DOHH2 (cell line): ENCODE results near the gene MRPL55.

Source experiments
- H3F3A ChIP-seq: fragments of 200-600 bp; sonication (generic), shearing (Covaris generic); 2 replicates; pipeline ENCODE4 v1.6.0; 2016; ENCODE audit warnings: antibody characterized with exemption, mild to moderate bottlenecking; ENCODE audit not compliant: control insufficient read depth, insufficient read depth
- H3K27ac ChIP-seq: fragments of 200-600 bp; sonication (generic); 2 replicates; pipeline ENCODE4 v1.5.1; 2014; ENCODE audit warnings: low read depth, mild to moderate bottlenecking, low read length, moderate library complexity
- H3K27me3 ChIP-seq: fragments of 200-600 bp; sonication (generic); 2 replicates; pipeline ENCODE4 v1.6.1; 2014; ENCODE audit warnings: mild to moderate bottlenecking, low read length, mixed read lengths; ENCODE audit not compliant: control insufficient read depth
- H3K36me3 ChIP-seq: fragments of 200-600 bp; sonication (generic); 2 replicates; pipeline ENCODE4 v1.6.1; 2014; ENCODE audit warnings: mild to moderate bottlenecking, low read length, moderate library complexity, mixed read lengths; ENCODE audit not compliant: control insufficient read depth
- H3K4me1 ChIP-seq: fragments of 200-600 bp; sonication (generic); 2 replicates; pipeline ENCODE4 v1.6.1; 2014; ENCODE audit warnings: mild to moderate bottlenecking, low read length, mixed read lengths; ENCODE audit not compliant: control insufficient read depth
- H3K4me2 ChIP-seq: fragments of 200-600 bp; sonication (generic); 2 replicates; pipeline ENCODE4 v1.6.0; 2014; ENCODE audit warnings: mild to moderate bottlenecking, low read length, moderate library complexity
- H3K4me3 ChIP-seq: fragments of 200-600 bp; sonication (generic); 2 replicates; pipeline ENCODE4 v1.5.1; 2014; ENCODE audit warnings: mild to moderate bottlenecking, low read length, mixed read lengths
- H3K79me2 ChIP-seq: fragments of 200-600 bp; sonication (generic); 2 replicates; pipeline ENCODE4 v1.6.1; 2014; ENCODE audit warnings: mild to moderate bottlenecking, low read length, mixed read lengths; ENCODE audit not compliant: control insufficient read depth
- H3K9me2 ChIP-seq: fragments of 200-600 bp; sonication (generic); replicated peaks from 2 replicates; pipeline ENCODE4 v1.6.1; 2014; ENCODE audit warnings: mild to moderate bottlenecking, low read length, mixed read lengths; ENCODE audit not compliant: control insufficient read depth
- H3K9me3 ChIP-seq: fragments of 200-600 bp; sonication (generic); 2 replicates; pipeline ENCODE4 v1.6.1; 2014; ENCODE audit warnings: antibody characterized with exemption, low read length, mixed read lengths; ENCODE audit not compliant: control insufficient read depth, insufficient read depth
- H4K20me1 ChIP-seq: fragments of 200-600 bp; sonication (generic); 2 replicates; pipeline ENCODE4 v1.6.0; 2014; ENCODE audit warnings: low read depth, mild to moderate bottlenecking, antibody characterized with exemption, low read length, moderate library complexity; ENCODE audit not compliant: control insufficient read depth, insufficient read depth
- CTCF ChIP-seq: fragments of 200-600 bp; sonication (generic); IDR thresholded peaks from one replicate; pipeline ENCODE4 v1.5.1; 2014; ENCODE audit warnings: antibody characterized with exemption, mild to moderate bottlenecking, low read depth, low read length; ENCODE audit not compliant: poor library complexity, severe bottlenecking
- EZH2phosphoT487 ChIP-seq: fragments of 200-600 bp; sonication (generic); IDR thresholded peaks from 2 replicates; pipeline ENCODE4 v1.6.1; 2017; ENCODE audit warnings: borderline replicate concordance, mild to moderate bottlenecking, antibody characterized with exemption, low read length, moderate library complexity, mixed read lengths

The MRPL55 gene

GRCh38 chr1:228084325-228084724 is 24.8 kb downstream of the MRPL55 start:
- Histone ChIP-seq H3K27me3 (no peaks in the 10 kb centered on the region; the same call in 1 of the 2 replicates), H3K4me1 (peaks cover 32% of the 10 kb centered on the region), H3K36me3 (peaks cover 69% of the 10 kb centered on the region), H3K79me2 (peaks cover 96% of the 10 kb centered on the region), H3K9me2 (no peaks in the 10 kb centered on the region), H3K27ac (no peak overlapping the region), H3K9me3 (no peaks in the 10 kb centered on the region), H3K4me3 (peak overlapping the region; percentile 95), H3F3A (no peaks in the 10 kb centered on the region), H3K4me2 (peak overlapping the region; percentile 90), H4K20me1 (peaks cover 54% of the 10 kb centered on the region)
- TF ChIP-seq EZH2phosphoT487 (no peak), CTCF (no peak)

DNA sequence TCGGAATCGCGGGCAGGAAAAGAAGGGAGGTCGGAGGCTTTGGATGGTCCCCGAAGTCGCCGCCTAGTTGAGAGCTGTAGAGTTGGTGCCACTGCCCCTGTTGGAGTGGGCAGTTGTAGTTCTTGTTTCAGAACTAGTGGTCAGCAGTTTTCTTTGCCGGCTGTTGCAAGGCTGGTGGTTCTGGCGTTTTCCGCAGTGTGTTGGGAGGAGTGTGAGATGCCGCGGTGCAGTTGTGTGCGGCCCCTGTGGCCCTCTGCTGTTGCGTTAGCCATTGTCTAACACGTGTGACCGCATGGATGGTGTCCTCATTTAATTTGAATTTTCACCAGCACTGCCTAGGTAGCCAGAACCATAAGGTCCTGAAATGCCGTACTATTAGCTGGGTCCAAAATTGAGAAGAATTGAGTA is 25.2 kb downstream of the MRPL55 start:
- Histone ChIP-seq H3K4me1 (peaks cover 32% of the 10 kb centered on the region), H3K36me3 (peaks cover 67% of the 10 kb centered on the region), H3K4me2 (peak overlapping the region; percentile 90), H3K9me3 (no peaks in the 10 kb centered on the region), H3K27me3 (no peaks in the 10 kb centered on the region; the same call in 1 of the 2 replicates), H3K4me3 (peak overlapping the region; percentile 95), H3K9me2 (no peaks in the 10 kb centered on the region), H3F3A (no peaks in the 10 kb centered on the region), H3K79me2 (peaks cover 94% of the 10 kb centered on the region), H3K27ac (no peak overlapping the region), H4K20me1 (peaks cover 53% of the 10 kb centered on the region)
- TF ChIP-seq EZH2phosphoT487 = no peak
- TF ChIP-seq CTCF = no peak

GRCh38 chr1:228082918-228083870 is 25.9 kb downstream of the MRPL55 start:
- peak overlapping the region; percentile 95 for H3K4me3 ChIP-seq
- peaks cover 87% of the 10 kb centered on the region for H3K79me2 ChIP-seq
- peak overlapping the region; percentile 59 for H3K27ac ChIP-seq
- H3K36me3 ChIP-seq = peaks cover 60% of the 10 kb centered on the region
- H3K27me3 ChIP-seq = no peaks in the 10 kb centered on the region; the same call in 1 of the 2 replicates
- H3K4me2 ChIP-seq = peak overlapping the region; percentile 90
- TF ChIP-seq CTCF = no peak
- no peak for TF ChIP-seq EZH2phosphoT487
- H3K9me2 ChIP-seq = no peaks in the 10 kb centered on the region
- no peaks in the 10 kb centered on the region for H3K9me3 ChIP-seq
- H3K4me1 ChIP-seq = peaks cover 32% of the 10 kb centered on the region
- peaks cover 48% of the 10 kb centered on the region for H4K20me1 ChIP-seq
- 0 out of 2 replicates have a peak, but pooled peaks cover 4% of the 10 kb centered on the region for H3F3A ChIP-seq
